GM21825 (cell line): ENCODE data around the gene IQSEC1.

Source experiments
- ATAC-seq: cut with Tn5 transposase; IDR thresholded peaks from one replicate; pipeline ENCODE4 v1.9.1; 2021; ENCODE audit warnings: mild to moderate bottlenecking, moderate library complexity; ENCODE audit not compliant: unreplicated experiment

IQSEC1 gene

DNA sequence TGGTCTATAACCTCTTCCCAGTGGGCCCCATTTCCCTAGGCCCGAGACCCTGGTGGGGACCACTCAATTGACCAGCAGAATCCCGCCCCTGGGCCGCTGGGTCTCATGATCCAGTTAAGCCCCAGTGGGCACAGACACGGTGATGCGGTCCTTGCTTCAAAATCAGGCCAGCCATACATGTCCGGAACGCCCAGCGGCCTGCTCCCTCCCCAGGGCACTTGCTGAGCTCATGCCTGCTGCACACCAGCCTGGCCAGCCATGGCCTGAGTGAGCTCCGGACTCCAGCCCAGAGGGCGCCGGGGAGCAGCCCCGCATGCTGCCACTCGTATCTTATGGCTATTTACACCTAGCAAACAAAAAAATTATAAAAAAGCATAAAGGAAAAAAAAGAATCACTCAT, 34.4 kb upstream of the IQSEC1 start:
- no peak for ATAC-seq

DNA sequence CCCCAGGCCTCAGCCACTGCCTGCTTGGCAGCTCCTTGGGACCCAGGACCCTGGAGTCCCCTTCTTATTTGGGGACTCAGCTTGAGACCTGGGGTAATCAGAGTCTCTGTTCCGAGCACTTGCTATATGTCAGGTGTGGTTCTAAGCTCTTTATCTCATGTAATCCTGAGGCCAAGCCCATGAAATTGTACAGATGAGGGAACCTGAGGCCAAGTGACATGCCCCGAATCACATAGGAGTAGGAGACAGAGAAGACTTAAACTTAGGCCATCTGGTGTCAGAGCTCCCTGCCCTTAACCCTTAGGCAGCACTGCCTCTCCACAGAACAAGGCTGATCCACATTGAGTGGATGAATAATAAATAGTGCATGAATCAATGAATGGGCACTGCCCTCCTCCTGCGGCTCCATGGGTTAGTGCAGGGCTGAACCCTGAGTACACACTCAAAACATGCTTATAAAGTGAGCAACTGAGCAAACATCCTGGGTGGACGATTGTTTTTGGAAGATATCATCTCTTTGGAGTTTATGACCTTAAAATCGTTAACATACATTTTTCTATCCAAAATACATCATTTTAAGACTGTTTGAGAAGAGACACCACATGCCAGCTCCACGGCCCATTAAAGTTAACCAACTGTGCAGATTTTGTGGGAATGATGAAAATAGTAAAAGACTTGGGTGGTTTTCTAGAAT, 33.2 kb upstream of the IQSEC1 start:
- ATAC-seq, result no peak

DNA sequence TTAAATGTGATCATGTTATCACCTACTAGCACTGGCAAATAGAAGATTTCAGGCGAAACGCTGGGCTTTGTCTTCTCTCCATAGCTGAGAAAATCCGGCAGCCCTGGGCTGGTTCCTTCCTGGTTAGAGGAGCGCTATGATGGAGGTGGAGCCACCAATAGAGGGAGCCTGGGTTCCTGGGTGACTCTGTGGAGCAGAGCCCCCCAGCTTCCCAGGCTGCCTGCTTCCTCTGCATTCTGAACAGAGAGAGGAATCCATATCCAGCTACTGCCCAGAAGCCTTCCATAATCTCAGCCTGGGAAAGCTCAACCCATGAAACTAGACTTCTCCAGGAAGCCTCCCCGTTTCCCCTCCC, 32.6 kb upstream of the IQSEC1 start:
- ATAC-seq, result no peak

GRCh38 chr3:13105181-13105895, 32.1 kb upstream of the IQSEC1 start:
- ATAC-seq, result no peak

GRCh38 chr3:13104511-13104910, 31.3 kb upstream of the IQSEC1 start:
- no peak for ATAC-seq

DNA sequence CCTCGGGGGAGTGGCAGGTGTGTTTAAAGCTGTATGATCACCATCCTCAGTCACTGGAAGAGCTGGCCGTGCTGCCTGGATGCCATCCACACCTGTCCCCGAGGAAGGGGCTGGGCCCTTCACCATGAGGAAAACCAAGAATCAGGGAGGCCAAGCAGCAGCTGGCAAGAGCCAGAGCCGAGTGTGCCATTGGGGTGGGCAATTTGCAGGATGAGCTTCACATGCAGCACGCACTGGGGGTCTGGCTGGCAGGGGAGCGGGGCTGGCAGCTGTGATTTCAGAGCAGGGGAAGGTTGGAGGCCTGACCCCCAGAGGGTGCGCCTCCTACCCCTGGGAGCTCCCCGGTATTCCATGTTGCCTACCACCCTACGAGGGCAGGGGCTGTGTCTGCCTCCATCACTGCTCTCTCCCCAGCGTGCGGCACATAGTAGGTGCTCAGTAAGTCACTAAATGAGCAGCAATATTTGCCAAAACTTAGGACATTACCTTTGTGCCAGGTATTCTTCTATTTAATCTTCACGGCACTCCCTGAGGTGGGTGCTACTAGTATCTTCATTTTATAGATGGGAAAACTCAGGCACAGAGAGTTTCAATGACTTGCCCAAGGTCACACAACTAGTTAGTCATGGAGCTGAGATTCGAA, 30.3 kb upstream of the IQSEC1 start:
- ATAC-seq, result no peak

- ATAC-seq, result no peak
Measured at GRCh38 chr3:13102386-13103345, 29.4 kb upstream of the IQSEC1 start.

DNA sequence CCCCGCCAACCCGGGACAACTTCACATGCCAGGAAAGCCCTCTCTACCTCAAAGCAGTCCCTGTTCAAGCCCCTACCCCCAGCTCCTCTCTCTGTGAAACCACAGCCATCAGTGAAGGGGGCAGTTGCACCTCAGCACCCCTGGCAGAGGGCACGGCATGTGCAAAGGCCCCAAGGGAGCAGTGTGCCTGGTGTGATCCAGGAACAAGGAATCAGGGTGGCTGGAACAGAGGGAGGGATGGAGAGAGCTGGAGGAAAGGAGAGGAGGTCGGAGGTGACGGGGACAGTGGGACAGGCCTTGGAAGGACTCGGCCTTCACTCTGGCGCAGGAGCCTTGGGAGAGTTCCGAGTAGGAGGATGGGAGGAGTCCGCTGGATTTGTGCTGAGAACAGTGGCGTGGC, 26.5 kb upstream of the IQSEC1 start:
- no peak for ATAC-seq

DNA sequence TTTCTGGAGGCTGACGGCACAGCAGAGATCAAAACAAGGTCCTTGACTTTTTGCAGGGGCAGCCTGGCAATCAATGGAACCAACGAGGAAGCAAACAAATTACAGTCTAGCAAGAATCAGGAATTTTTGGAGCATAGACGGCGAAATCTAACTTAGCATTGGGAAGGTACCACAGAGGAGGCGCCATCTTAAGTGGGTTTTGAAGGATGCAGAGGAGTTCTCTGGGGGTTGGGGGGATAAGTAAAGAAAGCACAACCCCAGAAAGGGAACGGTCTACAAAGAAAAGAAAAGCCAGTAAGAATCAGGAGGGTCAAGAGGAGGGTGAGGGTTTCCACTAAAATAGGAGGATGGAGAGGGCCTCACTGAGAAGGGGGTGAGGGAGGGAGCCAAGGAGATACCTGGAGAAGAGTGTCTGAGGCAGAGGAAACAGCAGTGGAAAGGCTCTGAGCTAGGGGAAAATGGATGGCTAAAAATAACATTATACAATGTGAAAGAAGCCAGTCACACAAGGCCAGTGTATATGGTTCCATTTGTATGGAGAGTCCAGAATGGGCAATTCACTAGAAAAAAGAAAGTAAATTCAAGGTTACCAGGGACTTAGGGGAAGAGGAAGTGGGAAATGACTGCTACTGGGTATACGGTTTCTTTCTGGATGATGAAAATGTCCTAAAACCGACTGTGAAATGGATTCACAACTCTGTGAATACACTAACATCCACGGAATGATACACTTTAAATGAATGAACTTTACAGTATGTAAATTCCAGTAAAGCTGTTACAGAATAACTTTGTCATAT, 25.2 kb upstream of the IQSEC1 start:
- no peak for ATAC-seq

DNA sequence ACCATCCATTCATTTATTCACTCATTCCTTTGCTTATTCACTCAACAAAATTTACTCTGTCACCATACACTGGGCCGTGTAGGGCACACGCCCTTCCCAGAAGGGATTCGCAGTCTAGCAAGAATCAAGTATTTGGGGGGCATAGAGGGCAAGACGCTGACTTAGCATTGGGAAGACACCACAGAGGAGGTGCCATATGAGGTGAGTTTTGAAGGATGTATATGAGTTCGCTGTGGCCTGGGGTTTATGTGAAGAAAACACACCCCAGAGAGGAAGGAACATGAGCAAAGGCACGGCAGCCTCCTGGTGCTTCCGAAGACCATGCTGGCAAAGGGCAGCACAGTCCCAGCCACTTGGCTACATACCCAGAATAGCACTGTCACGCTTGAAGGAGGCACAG, 23.1 kb upstream of the IQSEC1 start:
- ATAC-seq, result no peak

DNA sequence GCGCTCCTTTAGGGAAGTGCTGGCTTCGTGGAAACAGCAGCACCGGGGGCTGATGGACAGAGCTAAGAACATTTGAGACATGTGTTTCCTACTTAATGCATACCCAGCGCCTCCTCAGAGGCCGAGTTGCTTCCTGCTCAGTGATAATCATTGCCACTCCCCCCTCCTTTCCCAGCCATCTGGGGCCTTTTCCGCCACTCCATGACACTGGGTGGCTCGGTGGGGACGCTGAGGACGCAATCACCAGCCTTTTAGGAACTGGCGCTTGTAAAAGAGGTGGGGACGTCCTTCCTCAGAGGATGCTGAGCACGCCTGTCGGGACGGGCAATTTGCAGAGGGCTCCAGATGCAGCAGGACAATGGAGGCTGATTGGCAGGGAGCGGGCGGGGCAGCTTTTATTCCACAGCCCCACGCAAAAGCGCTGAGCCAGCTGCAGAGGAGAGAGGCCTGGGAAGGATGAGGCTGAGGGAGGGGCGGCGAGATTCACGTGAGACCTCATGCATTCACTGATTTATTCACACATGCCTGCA, 22.2 kb upstream of the IQSEC1 start:
- no peak for ATAC-seq

- no peak for ATAC-seq
Measured at GRCh38 chr3:13093687-13094086, 20.5 kb upstream of the IQSEC1 start.

- no peak for ATAC-seq
Measured at GRCh38 chr3:13092621-13093617, 19.7 kb upstream of the IQSEC1 start.

- peak; percentile 54 for ATAC-seq
Measured at GRCh38 chr3:13091898-13092611, 18.8 kb upstream of the IQSEC1 start.

GRCh38 chr3:13088028-13089006, 15.1 kb upstream of the IQSEC1 start:
- ATAC-seq, result peak; percentile 47

- ATAC-seq, result no peak
Measured at GRCh38 chr3:13087320-13087990, 14.2 kb upstream of the IQSEC1 start.
